Calu3 (cell line): ENCODE results near the gene TRIM27. TPM values are rescaled to one million over a fixed set of nuclear protein-coding genes. Genes with fewer than 3 reads are reported as not detected.

Experiments
- BruUV-seq: library from RNA; stranded (reverse); fragments of 400-500 nt; replicated peaks from 2 replicates; lab custom pipeline; 2021; lab: Mats Ljungman, UMichigan
- CTCF ChIA-PET: fragments of 300-600 bp; sonication (Branson Sonifier 250); formaldehyde crosslinking; loops from one replicate; lab custom pipeline; 2022; ENCODE audit warnings: antibody characterized with exemption; lab: Charles Lee
- DNase-seq: peaks from one replicate; pipeline ENCODE4 v3.0.0; 2022
- H3K27ac Mint-ChIP-seq: one replicate; pipeline ENCODE4 v1.8.0; 2022; ENCODE audit warnings: mixed read lengths; ENCODE audit not compliant: unreplicated experiment
- H3K27me3 Mint-ChIP-seq: one replicate; pipeline ENCODE4 v1.8.0; 2022; ENCODE audit warnings: mixed read lengths; ENCODE audit not compliant: unreplicated experiment
- H3K36me3 Mint-ChIP-seq: one replicate; pipeline ENCODE4 v1.8.0; 2022; ENCODE audit warnings: mild to moderate bottlenecking, moderate library complexity, mixed read lengths; ENCODE audit not compliant: insufficient read depth, unreplicated experiment
- H3K4me1 Mint-ChIP-seq: one replicate; pipeline ENCODE4 v1.8.0; 2022; ENCODE audit warnings: mild to moderate bottlenecking, low read depth, mixed read lengths; ENCODE audit not compliant: unreplicated experiment
- H3K4me3 Mint-ChIP-seq: one replicate; pipeline ENCODE4 v1.8.0; 2022; ENCODE audit warnings: mild to moderate bottlenecking, low read depth, moderate library complexity, mixed read lengths; ENCODE audit not compliant: unreplicated experiment
- H3K9me3 Mint-ChIP-seq: one replicate; pipeline ENCODE4 v1.8.0; 2022; ENCODE audit warnings: low read depth, mixed read lengths; ENCODE audit not compliant: unreplicated experiment
- CTCF ChIP-seq: fragments of 200-600 bp; IDR thresholded peaks from one replicate; pipeline ENCODE4 v1.8.0; 2022; ENCODE audit warnings: antibody characterized with exemption; ENCODE audit not compliant: unreplicated experiment
- intact Hi-C: fragments of 100-400 bp; cut with micrococcal nuclease; formaldehyde crosslinking; loops from one replicate; pipeline ENCODE4 v1.10.0; 2022; ENCODE audit not compliant: unreplicated experiment
- total RNA-seq: library from RNA; stranded (reverse); gene quantifications from 2 replicates; pipeline ENCODE4 v1.2.3, GENCODE V29; 2022

The TRIM27 gene
- total RNA-seq, 1 experiment from 2014 or later, result 91.6 TPM

- peaks cover 23% of the 10 kb centered on the region for H3K4me1 Mint-ChIP-seq
- H3K36me3 Mint-ChIP-seq, result peaks cover 40% of the 10 kb centered on the region
- no peak overlapping the region for H3K27ac Mint-ChIP-seq
- H3K4me3 Mint-ChIP-seq, result no peak overlapping the region
- DNase-seq, result no peak
- H3K27me3 Mint-ChIP-seq, result peaks cover 14% of the 10 kb centered on the region
- intact Hi-C loops, result loop anchor here (5.0 kb wide), 1 partner anchor 80 kb away; no protein-coding TSS in a partner anchor
- CTCF ChIA-PET, result interaction anchor here (1.9 kb wide), 1 partner anchor 24 kb away, joined by 20 read pairs; no protein-coding TSS in a partner anchor
- BruUV-seq, result no TSS peak
- no peak for TF ChIP-seq CTCF
- peaks cover 2% of the 10 kb centered on the region for H3K9me3 Mint-ChIP-seq
Measured at GRCh38 chr6:28862077-28862476, 61.7 kb downstream of the TRIM27 start.

- Mint-ChIP-seq H3K27me3 (peaks cover 14% of the 10 kb centered on the region), H3K27ac (no peak overlapping the region), H3K36me3 (peaks cover 34% of the 10 kb centered on the region), H3K4me3 (no peak overlapping the region), H3K4me1 (peaks cover 23% of the 10 kb centered on the region), H3K9me3 (peaks cover 3% of the 10 kb centered on the region)
- CTCF ChIA-PET, result no interaction called here
- DNase-seq, result no peak
- TF ChIP-seq CTCF, result no peak
- intact Hi-C loops, result loop anchor here (5.0 kb wide), 1 partner anchor 81 kb away; no protein-coding TSS in a partner anchor
- no TSS peak for BruUV-seq
Measured at GRCh38 chr6:28861339-28861738, 62.4 kb downstream of the TRIM27 start.

- H3K27ac Mint-ChIP-seq, result no peak overlapping the region
- BruUV-seq, result no TSS peak
- no peak for DNase-seq
- H3K9me3 Mint-ChIP-seq, result peaks cover 5% of the 10 kb centered on the region
- no peak for TF ChIP-seq CTCF
- H3K4me3 Mint-ChIP-seq, result no peak overlapping the region
- CTCF ChIA-PET, result interaction anchor here (0.5 kb wide), 1 partner anchor 23 kb away, joined by 3 read pairs; no protein-coding TSS in a partner anchor
- H3K27me3 Mint-ChIP-seq, result peaks cover 14% of the 10 kb centered on the region
- intact Hi-C loops, result loop anchor here (5.0 kb wide), 1 partner anchor 82 kb away; no protein-coding TSS in a partner anchor
- H3K4me1 Mint-ChIP-seq, result peaks cover 25% of the 10 kb centered on the region
- peaks cover 27% of the 10 kb centered on the region for H3K36me3 Mint-ChIP-seq
Measured at GRCh38 chr6:28860581-28860980, 63.2 kb downstream of the TRIM27 start.

- TF ChIP-seq CTCF, result no peak
- H3K4me1 Mint-ChIP-seq, result peaks cover 22% of the 10 kb centered on the region
- CTCF ChIA-PET, result interaction anchor here (1.0 kb wide), 1 partner anchor 17 kb away, joined by 3 read pairs; no protein-coding TSS in a partner anchor
Measured at GRCh38 chr6:28858963-28859362, 64.8 kb downstream of the TRIM27 start.

More at GRCh38 chr6:28858963-28859362, 64.8 kb downstream of the TRIM27 start:
- Mint-ChIP-seq H3K9me3 (peaks cover 5% of the 10 kb centered on the region), H3K27ac (no peak overlapping the region), H3K36me3 (peaks cover 23% of the 10 kb centered on the region), H3K4me3 (no peak overlapping the region), H3K27me3 (peaks cover 14% of the 10 kb centered on the region)
- no TSS peak for BruUV-seq
- no peak for DNase-seq
- intact Hi-C loops, result no loop called here
